HEK293 (cell line): ENCODE results near the gene SENP5.
"Not testable (repeated sequence)": the region's sequence is repeated elsewhere in the genome, so short reads cannot be mapped to it uniquely, and the experiment has no call there.

Experiments
- CTCF ChIP-seq: fragments of 450-650 bp; formaldehyde crosslinking; IDR thresholded peaks from 2 replicates; pipeline ENCODE4 v1.5.1; 2016; ENCODE audit warnings: missing biosample characterization, missing genetic modification characterization
- INSM2 ChIP-seq: fragments of 450-650 bp; formaldehyde crosslinking; IDR thresholded peaks from 2 replicates; pipeline ENCODE4 v1.5.1; 2016; ENCODE audit warnings: missing biosample characterization, missing genetic modification characterization
- YY2 ChIP-seq: fragments of 450-650 bp; formaldehyde crosslinking; IDR thresholded peaks from 2 replicates; pipeline ENCODE4 v1.5.1; 2016; ENCODE audit warnings: missing biosample characterization, missing genetic modification characterization
- ZBTB49 ChIP-seq: fragments of 450-650 bp; formaldehyde crosslinking; IDR thresholded peaks from 2 replicates; pipeline ENCODE4 v1.5.1; 2016; ENCODE audit warnings: missing biosample characterization, missing genetic modification characterization, low read depth
- ZFP37 ChIP-seq: fragments of 450-650 bp; formaldehyde crosslinking; IDR thresholded peaks from 2 replicates; pipeline ENCODE4 v1.5.1; 2016; ENCODE audit warnings: missing biosample characterization, missing genetic modification characterization
- ZIC2 ChIP-seq: fragments of 450-650 bp; formaldehyde crosslinking; IDR thresholded peaks from 2 replicates; pipeline ENCODE4 v1.5.1; 2016; ENCODE audit warnings: missing biosample characterization, missing genetic modification characterization
- ZNF114 ChIP-seq: fragments of 450-650 bp; formaldehyde crosslinking; IDR thresholded peaks from 2 replicates; pipeline ENCODE4 v1.5.0; 2017; ENCODE audit warnings: missing biosample characterization, missing genetic modification characterization
- ZNF121 ChIP-seq: fragments of 450-650 bp; formaldehyde crosslinking; IDR thresholded peaks from 2 replicates; pipeline ENCODE4 v1.5.1; 2016; ENCODE audit warnings: missing biosample characterization, missing genetic modification characterization
- ZNF280C ChIP-seq: fragments of 450-650 bp; formaldehyde crosslinking; IDR thresholded peaks from 2 replicates; pipeline ENCODE4 v1.5.1; 2016; ENCODE audit warnings: missing biosample characterization, missing genetic modification characterization

GRCh38 chr3:196863000-196863399 lies 4.7 kb upstream of the SENP5 start:
- not testable (repeated sequence) for TF ChIP-seq ZNF114 (tag by site-specific recombination); ZBTB49; ZNF121 (tag by site-specific recombination); ZIC2 (tag by site-specific recombination); YY2; CTCF (tag by site-specific recombination); ZFP37 (tag by site-specific recombination); INSM2 (tag by site-specific recombination); ZNF280C (tag by site-specific recombination)
